ENCODE measurements around the gene HIF1A. TPM values are rescaled to one million over a fixed set of nuclear protein-coding genes. Genes with fewer than 3 reads are reported as not detected.

Gene HIF1A
- total RNA-seq, 1 donor from 2014 or later, result 338 TPM

DNA sequence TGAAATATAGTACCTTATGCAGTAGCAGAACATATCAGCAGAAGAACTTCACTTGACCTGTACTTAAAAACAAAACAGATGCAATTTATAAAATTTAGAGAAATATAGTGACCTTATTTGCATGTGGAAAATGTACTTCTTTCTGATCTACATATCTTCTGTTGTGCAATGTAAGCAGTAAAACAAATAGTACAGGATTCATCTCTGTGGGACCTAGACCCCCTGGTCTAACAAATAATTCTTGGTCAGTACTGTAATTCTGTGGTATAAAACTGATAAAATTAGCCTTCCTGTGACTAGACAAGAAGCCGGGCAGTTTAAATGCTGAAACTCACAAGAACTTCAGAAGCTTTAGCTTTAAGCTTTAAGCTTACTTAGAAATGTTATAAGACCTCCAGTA, 21.6 kb downstream of the HIF1A start:
- TF ChIP-seq, protein P1, sequence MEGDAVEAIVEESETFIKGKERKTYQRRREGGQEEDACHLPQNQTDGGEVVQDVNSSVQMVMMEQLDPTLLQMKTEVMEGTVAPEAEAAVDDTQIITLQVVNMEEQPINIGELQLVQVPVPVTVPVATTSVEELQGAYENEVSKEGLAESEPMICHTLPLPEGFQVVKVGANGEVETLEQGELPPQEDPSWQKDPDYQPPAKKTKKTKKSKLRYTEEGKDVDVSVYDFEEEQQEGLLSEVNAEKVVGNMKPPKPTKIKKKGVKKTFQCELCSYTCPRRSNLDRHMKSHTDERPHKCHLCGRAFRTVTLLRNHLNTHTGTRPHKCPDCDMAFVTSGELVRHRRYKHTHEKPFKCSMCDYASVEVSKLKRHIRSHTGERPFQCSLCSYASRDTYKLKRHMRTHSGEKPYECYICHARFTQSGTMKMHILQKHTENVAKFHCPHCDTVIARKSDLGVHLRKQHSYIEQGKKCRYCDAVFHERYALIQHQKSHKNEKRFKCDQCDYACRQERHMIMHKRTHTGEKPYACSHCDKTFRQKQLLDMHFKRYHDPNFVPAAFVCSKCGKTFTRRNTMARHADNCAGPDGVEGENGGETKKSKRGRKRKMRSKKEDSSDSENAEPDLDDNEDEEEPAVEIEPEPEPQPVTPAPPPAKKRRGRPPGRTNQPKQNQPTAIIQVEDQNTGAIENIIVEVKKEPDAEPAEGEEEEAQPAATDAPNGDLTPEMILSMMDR (conservative IDR thresholded peaks at IDR 0.05; ENCODE audit: low read depth, low read length), result no peak
- DNase-seq (ENCODE audit: low read depth), result no peak
- H3K4me3 ChIP-seq (ENCODE audit: low read depth, low read length), result peak overlapping the region; percentile 52

DNA sequence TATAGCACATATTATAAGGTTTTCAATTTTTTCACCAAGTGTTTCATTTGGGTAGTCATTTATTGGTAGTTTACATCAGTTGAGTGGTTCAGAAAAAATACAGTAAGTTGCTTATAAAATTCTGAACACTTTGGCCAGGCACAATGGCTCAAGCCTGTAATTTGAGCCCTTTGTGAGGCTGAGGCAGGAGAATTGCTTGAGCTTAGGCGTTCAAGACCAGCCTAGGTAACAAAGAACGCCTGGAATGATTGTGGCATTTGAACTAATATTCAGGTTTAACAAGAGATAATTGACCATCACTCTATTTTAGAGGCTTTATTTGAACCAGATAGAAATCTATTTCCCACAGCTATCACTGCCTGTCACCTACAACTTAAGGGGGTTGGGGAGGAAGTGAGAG, 22.7 kb downstream of the HIF1A start:
- DNase-seq (ENCODE audit: low read depth), result no peak
- TF ChIP-seq, protein P1 (conservative IDR thresholded peaks at IDR 0.05; ENCODE audit: low read depth, low read length), result no peak
- H3K4me3 ChIP-seq (ENCODE audit: low read depth, low read length), result peak overlapping the region; percentile 52

DNA sequence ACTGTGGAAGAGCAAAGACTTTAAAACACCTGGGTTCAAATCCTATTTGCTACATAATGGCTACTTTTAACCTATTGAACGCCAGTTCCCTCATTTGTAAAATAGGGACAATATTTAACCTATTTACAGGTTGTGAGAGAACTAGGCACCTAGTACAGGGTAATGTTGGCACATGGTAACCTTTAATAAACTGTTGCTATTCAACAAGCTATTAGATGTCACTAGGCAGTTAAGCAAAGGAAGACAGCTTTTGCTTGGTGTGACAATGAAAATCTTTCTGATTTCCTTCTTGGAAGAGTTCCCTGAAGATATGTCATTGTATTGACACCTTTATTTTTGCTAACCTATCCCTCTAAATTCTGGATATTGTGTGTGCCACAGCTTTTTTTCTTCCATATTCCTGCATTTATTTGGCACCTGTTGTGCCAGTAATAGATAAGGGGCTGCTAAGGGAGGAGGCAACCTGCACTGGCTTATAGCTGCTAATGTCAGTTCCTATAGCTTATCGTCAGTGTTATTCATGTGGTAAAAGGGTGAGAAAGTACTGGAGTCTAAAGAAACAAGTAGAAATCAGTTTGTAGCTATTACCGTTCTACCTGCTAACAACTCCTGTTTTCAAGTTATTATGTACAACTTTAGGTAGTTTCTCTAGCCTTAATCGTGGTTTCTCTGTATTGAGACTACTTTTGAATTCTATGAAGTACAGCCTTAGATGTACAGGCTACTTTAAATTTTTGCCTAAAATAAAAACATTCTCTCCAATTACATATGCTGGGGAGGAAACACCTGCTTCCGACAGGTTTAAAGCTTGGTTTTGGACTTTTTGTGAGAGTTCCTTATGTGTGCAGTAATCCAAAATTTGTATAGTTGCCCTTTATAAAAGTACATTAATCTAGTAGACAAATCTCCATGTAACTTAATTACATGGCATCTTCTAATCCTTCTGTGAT, 24.3 kb downstream of the HIF1A start:
- no peak for DNase-seq (ENCODE audit: low read depth)
- peak overlapping the region; percentile 52 for H3K4me3 ChIP-seq (ENCODE audit: low read depth, low read length)
- TF ChIP-seq, protein P1 (conservative IDR thresholded peaks at IDR 0.05; ENCODE audit: low read depth, low read length), result no peak

DNA sequence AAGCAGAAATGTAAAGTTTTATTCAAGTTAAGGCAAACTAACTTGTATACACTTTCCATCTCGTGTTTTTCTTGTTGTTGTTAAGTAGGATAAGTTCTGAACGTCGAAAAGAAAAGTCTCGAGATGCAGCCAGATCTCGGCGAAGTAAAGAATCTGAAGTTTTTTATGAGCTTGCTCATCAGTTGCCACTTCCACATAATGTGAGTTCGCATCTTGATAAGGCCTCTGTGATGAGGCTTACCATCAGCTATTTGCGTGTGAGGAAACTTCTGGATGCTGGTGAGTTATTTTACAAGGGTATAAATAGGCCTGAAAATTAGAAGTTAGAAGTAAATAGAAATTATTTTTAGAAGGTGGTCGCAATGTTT, 25.0 kb downstream of the HIF1A start:
- TF ChIP-seq, protein P1 (conservative IDR thresholded peaks at IDR 0.05; ENCODE audit: low read depth, low read length), result no peak
- DNase-seq (ENCODE audit: low read depth), result no peak
- peak overlapping the region; percentile 52 for H3K4me3 ChIP-seq (ENCODE audit: low read depth, low read length)

DNA sequence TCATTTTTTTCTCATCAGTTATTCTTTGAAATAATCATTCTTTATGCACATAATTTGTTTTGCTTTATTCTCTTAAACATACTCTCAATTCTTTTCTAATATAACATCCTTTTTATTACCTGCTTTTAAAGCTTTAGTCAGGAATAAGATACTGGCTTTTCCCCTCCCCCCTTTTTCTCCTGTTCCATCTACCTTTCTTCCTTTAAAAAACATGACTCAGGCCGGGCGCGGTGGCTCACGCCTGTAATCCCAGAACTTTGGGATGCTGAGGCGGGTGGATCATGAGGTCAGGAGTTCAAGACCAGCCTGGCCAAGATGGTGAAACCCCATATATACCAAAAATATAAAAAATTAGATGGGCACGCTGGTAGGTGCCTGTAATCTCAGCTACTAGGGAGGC, 25.4 kb downstream of the HIF1A start:
- DNase-seq (ENCODE audit: low read depth), result no peak
- no peak overlapping the region for H3K4me3 ChIP-seq (ENCODE audit: low read depth, low read length)
- TF ChIP-seq, protein P1 (conservative IDR thresholded peaks at IDR 0.05; ENCODE audit: low read depth, low read length), result no peak

DNA sequence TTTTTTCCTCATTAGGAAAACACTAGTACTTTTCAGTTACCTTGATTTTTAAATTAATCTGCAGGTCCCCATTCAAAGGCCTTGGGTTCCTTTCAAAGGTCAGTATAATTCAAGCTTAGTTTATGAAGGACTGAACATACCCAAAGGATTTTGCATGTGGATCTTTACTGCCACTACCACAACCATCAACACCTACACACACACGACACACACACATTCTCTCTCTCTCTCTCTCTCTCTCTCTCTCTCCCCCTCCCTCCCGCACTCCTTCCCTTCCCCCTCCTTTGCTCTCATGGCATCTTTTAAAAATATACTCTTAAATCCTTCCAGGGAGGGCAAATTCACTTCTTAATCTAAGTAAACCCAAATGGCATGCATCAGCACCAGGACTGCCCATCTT, 28.8 kb downstream of the HIF1A start:
- no peak for DNase-seq (ENCODE audit: low read depth)
- no peak overlapping the region for H3K4me3 ChIP-seq (ENCODE audit: low read depth, low read length)
- TF ChIP-seq, protein P1 (conservative IDR thresholded peaks at IDR 0.05; ENCODE audit: low read depth, low read length), result no peak

All from epithelial cell of proximal tubule (primary cell).